HuH-7.5 (cell line): Measurements from ENCODE around the gene POLR2J.

Experiments
- DNase-seq: peaks from one replicate; pipeline ENCODE4 v3.0.0; 2011; ENCODE audit warnings: low spot score

POLR2J gene

DNA sequence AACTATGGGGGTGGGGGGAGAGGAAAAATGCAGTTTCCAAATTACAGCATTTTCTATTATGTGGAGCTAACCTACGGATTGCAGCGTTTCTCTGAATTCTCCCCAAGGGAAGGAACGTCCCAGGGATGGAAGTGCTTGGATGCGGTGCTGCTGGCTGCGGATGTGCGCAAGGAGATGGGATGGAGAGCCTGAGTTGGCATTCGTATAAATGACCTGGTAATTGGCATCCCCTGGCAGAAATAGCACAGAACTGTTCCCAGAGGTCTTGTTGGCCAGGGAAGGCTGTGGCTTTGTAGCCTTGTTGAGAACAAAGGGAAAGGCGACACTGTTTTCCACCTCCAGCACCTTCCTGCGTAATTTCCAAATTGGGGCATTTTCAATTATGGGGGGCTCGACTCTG, 42.6 kb downstream of the POLR2J start:
- no peak for DNase-seq

DNA sequence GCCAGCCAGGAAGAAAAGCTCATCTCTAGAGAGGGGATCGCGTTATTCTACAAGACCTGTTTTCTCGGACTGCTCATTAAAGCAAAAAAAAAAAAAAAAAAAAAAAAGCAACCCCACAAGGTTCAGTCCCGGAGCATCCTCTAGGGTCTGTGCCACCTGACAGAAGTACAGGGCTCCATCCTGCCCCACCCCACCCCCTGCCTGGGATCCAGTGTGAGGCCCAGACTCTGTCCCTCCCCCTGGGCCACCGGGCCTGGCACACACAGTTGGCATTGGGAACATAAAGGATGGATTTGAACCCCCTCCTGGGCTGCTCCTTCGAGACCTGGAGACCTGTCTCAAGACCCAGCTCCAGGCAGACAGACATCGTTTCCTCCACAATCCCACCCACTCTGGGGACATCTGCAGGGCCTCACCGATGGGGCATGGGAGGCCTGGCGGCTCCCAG, 44.7 kb downstream of the POLR2J start:
- no peak for DNase-seq

- peak; percentile 91 for DNase-seq
Measured at GRCh38 chr7:102433219-102434038, 45.3 kb downstream of the POLR2J start, which contains the start of gene ORAI2. TSS of gene ORAI2 (plus strand) at chr7:102433575. CDS start at chr7:102438957, 5,382 bp downstream.

DNA sequence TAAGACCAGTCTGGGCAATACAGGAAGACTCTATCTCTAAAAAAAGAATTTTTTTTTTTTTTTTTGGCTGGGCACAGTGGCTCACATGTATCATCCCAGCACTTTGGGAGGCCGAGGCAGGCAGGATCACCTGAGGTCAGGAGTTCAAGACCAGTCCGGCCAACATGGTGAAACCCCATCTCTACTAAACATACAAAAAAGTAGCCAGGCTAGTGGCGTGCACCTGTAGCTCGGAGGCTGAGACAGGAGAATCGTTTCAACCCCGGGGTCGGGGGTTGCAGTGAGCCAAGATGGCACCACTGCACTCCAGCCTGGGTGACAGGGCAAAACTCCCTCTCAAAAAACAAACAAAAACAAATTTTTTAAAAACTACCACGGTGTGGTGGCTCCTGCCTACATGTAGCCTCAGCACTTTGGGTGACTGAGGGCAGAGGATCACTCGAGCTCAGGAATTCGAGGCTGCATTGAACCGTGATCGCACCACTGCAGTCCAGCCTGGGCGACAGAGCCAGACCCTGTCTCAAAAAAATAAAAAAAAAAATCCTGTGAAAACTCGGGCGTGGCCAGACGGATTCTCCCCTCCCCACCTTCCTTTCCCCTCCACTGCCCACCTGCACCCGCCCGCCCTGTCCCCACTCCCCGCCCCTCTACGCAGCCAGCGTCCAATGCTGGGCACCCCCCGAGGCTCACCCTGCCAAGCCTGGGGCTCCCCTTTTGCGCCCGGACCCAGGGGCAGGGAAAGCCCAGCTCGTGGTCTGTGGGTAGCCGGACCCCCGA, 46.1 kb downstream of the POLR2J start:
- DNase-seq: no peak

- no peak for DNase-seq
Measured at GRCh38 chr7:102431617-102432298, 47.0 kb downstream of the POLR2J start.

DNA sequence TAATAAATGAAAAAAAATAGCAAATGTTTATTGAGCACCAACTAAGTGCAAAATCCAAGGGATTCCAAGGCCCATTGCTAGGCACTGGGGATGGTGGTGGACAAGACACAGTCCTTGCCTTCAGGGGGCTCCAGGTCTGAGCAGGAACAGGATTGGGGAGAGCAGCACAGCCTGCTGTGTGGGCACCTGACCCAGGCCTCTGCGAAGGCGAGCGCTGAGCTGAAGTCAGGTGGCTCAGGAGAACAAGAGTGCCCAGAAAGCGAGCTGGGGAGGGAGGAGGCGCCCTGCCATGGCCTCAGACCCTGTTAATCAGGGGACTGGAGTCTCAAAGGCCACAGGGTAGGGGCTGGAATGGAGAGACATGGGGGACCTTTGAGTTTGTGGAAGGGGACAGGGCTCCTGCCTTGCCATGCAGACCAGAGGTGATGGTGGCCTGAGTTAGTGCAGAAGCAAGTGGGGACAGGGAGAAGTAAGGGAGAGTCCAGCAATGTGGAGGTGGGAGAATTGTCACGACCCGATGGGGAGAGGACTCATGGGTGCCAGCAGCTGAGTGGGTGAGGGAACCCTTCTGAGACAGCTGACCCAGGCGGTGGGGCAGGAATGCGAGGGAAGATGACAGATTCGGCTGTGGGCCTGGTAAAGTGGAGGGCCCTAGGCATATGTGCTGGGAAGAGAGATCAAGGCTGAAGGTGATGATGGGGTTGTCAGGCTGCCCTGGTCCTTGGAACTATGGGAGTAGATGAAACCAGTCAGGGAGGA, 49.4 kb downstream of the POLR2J start:
- no peak for DNase-seq

DNA sequence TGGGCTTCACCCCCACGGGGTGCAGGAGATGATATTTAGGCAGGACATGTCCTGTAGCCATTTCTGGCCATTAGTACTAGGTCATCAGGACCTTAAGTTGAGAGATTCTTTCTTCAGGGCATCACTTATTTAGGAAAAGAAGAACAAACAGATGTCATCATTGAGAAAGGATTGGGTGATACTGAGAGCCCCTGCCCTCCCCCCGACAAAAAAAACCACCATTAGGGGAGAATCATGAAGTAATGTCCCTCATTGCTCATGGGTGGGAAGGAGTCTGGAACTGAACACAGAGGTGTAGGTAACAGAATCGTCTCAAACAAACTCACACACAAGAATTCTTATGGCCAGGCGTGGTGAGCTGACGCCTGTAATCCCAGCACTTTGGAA, 51.7 kb downstream of the POLR2J start:
- no peak for DNase-seq

GRCh38 chr7:102426268-102427018, 52.3 kb downstream of the POLR2J start:
- no peak for DNase-seq

- DNase-seq: no peak
Measured at GRCh38 chr7:102425639-102426267, 53.0 kb downstream of the POLR2J start.

DNA sequence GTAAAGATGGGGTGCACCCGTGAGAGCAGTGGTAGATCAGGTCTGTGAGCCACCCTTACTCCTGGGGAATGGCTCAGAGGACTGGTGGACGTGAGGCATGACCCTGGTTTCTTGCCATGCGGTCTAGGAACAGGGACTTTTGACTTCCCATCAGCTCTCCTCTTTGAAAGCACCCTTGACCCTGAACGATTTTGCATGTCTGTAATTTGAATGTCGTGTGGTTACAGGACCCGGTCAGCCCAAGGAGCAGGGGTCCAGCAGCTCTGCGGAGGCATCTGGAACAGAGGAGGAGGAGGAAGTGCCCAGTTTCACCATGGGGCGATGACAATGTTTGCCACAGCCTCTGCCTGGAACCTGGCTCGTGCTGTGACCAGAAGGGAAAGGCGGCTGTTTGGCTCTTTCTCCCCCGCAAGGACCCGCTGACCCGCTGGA, 53.9 kb downstream of the POLR2J start:
- DNase-seq: no peak

GRCh38 chr7:102424129-102424551, 54.6 kb downstream of the POLR2J start:
- no peak for DNase-seq
